Measurements from ENCODE around the gene OR4D2.
"Not testable (repeated sequence)": the region's sequence is repeated elsewhere in the genome, so short reads cannot be mapped to it uniquely, and the experiment has no call there.

The OR4D2 gene

DNA sequence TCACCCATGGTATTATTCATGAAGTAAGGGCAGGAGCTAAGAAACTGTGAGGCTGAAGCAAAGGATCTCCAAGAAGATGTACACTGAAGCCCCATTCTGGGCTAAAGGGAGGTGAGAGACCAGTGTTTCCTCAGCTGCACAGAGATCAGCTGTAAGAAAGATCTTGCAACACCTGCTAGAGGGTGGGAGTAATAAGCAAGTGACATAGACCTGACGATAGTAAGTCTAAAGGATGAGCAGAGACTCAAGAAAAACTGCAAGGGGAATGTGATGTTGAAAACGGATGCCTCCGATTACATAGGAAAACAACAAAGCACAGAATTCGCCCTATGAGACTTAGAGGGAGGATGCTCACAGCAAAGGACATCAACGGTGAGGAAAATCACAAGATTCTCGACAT is at the start of gene OR4D2:
Gene OR4D2, plus strand, starts transcription at position 301 of the 400 bp plus-strand sequence. CDS start 2,674 bp downstream, outside the sequence.
- no peak for DNase-seq

DNA sequence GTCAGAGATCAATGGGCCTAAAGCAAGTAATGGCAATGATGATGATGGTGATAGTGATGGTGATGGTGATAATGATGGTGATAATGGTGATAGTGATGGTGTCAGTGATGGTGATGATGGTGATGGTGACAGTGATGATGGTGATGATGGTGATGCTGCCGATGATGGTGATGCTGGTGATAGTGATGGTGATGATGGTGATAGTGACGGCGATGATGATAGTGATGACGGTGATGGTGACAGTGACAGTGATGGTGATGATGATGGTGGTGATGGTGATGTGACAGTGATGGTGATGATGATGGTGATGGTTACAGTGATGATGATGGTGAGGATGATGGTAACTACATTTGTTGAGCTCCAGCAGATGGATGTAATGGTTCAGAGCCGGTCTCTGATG is 49.4 kb upstream of the OR4D2 start:
- DNase-seq = no peak

DNA sequence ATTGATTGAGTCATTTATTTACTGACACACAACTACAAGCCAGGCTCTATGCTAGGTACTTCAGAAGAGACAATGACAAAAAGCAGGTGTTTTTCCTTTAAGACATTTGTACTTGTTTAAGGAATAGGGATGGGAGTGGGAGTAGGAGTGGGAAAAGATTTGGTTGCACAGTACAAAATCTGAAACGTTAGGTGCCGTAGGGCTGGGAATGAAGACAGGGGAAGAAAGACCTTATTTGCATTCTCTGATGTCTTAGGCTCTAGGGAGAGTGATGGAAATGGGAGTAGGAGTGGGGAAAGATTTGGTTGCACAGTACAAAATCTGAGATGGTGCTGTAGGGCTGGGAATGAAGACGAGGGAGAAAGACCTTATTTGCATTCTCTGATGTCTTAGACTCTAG is 47.3 kb upstream of the OR4D2 start:
- DNase-seq = no peak

DNA sequence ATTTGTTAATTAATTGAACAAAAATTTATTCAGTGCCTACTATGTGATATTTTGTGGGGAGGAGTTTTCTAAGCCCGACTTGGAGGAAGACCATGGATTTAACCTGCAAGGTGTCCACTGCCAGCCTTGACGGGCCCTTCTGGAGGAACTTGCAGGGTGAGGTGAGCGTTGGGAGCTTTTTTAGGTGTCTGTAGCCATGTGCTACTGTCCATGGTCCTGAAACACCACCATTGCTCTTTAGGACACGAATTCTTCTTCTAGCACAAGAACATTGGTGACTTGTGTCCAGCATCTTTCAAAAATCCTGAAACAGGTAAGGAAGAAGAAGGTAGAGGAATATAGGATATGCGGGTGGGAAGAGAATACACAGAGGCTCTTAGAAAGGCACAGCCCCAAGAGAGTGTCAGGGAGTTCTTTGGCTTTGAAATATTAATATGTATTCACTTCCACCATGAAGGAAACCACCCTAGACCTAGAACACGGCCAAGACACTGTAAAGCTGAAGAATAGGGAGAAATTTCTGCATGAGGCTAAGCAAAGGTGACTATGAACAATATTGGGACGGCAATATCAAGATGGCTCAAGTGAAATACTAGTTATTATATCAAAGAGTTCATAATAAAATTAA is 46.5 kb upstream of the OR4D2 start:
- DNase-seq = no peak

DNA sequence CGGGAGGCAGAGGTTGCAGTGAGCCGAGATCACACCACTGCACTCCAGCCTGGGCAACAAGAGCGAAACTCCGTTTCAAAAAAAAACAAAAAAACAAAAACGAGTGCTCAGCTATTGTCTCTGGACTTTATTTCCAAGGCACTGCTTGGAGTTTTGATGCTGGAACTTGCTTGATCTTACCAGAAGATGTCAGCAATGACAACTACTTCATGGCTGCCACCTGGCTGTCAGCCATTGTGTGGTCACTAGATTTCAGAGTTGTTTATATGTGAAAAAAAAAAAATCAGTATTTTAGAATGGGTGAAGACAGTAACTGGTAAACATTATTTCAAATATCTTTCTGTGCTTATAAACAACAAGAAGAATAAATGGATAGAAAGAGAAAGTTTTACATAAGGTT is 44.9 kb upstream of the OR4D2 start:
- DNase-seq = peak; percentile 35

DNA sequence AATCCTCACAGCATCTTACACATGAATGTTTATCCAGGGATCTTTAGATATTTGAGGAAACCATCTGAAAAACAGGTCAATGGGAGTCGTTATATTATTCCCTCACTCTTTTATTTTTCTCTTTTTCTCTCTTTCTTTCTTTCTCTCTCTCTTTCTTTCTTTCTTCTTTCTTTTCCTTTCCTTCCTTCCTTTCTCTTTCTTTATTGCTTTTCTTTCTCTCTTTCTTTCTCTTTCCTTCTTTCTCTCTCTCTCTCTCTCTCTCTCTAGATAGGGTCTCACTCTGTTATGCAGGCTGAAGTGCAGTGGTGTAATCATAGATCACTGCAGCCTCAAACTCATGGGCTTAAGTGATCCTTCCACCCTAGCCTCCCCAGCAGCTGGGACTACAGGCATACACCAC is 38.9 kb upstream of the OR4D2 start:
- DNase-seq = no peak

DNA sequence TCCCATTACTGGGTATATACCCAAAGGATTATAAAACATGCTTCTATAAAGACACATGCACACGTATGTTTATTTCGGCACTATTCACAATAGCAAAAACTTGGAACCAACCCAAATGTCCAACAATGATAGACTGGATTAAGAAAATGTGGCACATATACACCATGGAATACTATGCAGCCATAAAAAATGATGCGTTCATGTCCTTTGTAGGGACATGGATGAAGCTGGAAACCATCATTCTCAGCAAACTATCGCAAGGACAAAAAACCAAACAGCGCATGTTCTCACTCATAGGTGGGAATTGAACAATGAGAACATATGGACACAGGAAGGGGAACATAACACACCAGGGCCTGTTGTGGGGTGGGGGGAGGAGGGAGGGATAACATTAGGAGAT is 34.1 kb upstream of the OR4D2 start:
- DNase-seq = not testable (repeated sequence)

DNA sequence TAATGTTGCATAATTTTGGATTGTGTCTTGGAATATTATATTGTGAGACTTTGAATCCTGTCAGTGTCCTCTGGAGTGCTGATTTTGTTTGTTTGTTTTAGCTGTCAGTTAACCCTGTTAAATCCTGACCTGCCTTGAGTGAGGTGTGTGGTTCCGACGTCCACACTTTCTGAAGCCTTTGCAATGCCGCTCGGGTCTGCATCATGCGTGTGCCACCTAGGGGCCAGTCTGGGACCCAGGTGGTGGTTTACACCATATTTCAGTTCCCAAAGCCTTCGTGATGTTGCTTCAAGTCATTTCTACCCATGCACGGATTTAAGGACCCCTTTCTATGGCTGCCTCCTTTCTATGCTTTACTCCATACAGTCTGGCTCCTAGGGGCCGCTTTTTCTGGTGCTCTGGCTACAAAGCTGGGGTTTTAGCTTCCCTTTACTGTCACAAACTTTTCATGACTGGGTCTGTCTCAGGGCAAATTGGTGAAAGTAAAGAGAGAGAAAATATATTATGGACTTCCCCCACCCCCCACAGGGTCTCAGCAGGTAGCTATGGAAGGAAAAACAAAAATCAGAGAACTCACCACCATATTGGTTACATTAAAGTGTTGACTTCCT is 30.0 kb upstream of the OR4D2 start:
- no peak for DNase-seq

DNA sequence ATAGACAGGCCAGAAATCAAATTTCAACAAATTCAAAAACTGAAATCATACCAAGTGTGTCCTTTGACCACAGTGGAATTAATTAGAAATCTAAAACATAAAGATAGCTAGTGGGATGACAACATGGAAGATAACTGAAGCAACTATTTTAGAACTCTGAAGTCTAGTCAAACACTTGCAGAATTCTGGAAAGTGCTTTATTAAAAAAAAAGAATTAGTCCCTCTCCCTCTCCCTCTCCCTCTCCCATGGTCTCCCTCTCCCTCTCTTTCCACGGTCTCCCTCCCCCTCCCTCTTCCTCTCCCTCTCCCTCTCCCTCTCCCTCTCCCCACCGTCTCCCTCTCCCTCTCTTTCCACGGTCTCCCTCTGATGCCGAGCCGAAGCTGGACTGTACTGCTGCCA is 25.3 kb upstream of the OR4D2 start:
- no peak for DNase-seq

DNA sequence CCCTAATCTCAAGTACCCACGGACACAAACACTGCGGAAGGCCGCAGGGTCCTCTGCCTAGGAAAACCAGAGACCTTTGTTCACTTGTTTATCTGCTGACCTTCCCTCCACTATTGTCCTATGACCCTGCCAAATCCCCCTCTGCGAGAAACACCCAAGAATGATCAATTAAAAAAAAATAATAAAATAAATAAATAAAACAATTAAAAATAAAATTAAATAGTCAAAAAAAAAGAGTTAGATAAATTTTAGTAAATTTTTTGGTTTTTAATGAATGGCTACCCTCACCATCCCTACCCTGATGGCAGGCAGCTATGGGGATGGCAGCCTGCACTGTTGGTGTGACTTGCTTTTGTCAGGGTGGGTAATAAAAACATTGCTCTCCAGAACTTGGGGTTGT is 23.4 kb upstream of the OR4D2 start:
- DNase-seq = not testable (repeated sequence)

DNA sequence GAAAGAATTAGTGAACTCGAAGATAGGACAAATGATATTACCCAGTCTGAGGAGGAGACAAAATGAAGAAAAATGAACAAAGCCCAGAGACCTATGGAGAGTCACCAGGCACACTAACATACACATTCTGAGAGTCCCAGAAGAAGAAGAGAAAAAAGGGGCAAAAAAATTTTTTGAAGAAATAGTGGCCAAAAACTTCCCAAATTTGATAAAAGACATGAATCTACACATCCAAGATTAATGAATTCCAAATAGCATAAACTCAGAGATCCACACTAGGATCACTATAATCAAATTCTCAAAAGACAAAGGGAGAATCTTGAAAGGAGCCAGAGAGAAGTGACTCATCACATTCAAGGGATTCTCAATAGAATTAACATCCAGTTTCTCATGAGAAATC is 22.0 kb upstream of the OR4D2 start:
- no peak for DNase-seq

DNA sequence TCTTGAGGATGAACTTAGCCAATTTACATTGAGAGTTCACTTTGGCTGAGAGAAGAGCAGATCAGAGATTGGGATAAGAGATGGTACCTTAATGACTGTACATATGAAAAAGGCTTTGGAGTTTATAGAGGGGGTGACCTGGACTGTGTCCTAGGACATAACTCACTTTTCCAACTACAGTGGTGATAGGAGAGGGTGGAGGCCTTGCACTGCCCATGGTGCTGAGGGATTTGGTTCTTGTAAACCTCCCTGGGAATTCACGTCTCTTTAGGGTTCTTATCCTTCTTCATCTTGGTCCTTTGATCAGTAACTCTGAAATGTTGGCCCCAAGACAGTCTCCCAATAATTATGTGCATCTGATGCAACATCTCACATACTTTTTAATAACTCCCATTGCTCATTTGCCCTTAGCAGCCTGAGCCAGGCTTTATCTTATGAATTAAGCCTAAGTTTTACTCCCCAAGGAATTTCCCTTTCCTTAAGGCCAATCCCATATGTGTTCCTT is 18.8 kb upstream of the OR4D2 start, which contains the start of gene OR4D1:
Gene OR4D1, plus strand, starts transcription at position 455 of the 505 bp plus-strand sequence. CDS start 6,770 bp downstream, outside the sequence.
- no peak for DNase-seq

DNA sequence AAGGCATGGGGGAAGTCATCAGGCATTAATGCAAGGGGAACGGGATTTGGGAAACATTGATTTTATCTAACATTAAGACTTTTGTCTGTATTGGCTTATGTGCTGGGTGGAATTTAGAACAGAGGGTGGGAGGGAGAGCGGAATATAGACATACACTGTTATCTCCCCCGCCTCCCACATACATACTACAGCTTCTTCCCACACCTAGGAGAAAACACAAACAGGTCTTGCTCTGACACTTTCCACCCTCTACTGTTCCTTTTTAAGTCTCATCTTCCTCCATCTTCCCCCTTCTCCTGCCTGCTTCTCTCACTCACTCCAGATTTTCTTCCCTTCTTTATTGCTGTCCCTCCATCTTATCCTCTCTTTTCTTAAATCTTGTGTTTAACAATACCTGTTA is 18.2 kb upstream of the OR4D2 start:
- DNase-seq = no peak

DNA sequence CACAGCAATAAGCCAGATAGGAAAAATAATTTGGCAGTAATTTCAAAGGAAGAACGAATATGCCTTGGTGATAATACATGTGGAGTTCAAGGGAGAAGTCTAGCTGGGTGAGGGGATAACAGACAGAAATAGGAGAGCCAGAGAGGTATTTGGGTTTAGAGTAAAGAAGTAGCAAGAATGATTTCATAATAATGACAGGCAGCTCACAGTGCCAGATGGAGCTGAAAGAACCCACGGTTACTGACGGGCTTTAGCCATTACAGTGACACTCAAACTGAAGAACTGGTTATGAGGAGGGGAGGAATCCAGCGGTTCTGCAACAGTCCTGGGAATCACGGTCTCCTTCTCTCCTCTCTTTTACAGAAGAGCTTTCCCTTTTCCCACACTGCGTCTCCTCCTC is 16.4 kb upstream of the OR4D2 start:
- no peak for DNase-seq

DNA sequence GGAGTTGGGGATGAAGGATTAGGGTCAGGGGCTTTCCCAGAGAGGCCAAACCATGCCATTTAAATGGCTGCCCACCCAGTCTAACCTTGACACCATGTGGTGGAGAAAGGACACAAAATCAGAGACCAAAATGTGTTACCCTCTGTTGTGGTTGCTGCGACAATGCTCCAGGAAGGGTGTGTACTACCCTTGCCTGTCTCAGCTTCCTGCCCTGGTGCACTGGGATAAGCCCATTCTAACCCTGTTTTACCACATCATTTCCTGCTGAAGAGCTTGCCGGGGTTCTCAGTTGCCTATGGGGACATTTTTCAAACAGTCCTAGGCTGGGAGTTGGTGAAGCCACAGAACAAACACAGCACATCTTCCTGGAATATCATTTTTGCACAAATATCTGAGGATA is 13.7 kb upstream of the OR4D2 start:
- DNase-seq = no peak

DNA sequence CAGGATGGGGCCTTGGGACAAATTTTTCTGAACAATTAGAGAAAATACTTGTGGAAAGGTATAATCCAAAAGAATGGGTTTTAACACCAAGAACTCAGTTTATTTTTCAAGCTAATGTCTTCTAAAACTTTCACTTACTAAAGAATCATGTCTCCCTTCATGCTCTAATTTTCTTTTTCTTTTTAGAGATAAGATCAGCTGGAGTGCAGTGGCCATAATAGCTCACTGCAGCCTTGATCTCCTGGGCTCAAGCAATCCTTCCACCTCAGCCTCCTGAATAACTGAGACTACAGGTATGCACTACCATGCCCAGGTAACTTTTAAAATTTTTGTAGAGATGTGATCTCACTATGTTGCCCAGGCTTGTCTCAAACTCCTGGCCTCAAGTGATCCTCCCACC is 13.1 kb upstream of the OR4D2 start:
- DNase-seq = no peak

DNA sequence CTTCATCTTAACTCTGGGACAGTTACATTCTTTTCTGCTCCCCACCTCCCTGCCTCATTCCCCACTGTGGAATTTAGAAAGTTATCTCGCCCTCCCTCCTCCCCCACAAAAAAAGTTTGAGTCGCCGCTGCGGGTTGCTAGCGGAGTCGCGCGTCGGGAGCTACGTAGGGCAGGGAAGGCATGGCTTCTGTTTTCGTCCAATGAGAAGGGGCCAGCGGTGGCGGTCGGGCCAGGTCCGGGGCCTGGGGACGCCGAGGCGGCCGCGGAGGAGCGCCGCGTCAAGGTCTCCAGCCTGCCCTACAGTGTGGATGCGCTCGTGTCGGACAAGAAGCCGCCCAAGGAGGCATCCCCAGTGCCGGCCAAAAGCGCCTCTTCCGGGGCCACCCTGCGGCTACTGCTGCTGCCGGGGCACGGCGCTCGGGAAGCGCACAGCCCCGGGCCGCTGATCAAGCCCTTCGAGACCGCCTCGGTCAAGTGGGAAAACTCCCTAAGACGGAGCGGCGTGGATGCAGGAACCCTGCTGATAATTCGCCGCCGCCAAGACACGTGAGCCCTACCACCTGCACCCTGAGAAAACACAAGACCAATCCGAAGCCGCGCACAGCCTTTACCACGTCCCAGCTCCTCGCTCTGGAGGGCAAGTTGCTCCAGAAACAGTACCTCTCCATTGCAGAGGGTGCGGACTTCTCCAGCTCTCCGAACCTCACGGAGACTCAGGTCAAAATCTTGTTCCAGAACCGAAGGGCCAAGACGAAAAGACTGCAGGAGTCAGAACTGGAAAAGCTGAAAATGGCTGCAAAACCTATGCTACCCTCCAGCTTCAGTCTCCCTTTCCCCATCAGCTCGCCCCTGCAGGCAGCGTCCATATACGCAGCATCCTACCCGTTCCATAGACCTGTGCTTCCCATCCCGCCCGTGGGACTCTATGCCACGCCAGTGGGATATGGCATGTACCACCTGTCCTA is 9.7 kb upstream of the OR4D2 start:
- peak; percentile 66 for DNase-seq

DNA sequence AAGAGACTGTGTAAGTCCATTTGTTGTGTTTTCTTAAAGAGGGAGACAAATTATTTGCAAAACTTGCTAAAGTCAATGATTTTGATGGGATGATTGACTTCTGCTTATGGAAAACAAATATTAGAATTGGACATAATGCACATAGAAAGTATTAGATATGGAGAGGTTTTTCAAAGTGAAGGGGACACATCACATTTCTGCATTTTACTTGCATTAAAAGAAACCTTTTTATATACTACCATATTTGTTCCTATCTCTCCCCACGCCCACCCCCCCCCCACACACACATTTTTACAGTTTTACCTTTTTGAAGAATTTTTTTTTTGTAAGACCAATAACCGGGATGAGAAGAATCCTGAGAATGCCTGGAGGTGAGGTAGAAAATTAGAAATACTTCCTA is 8.6 kb upstream of the OR4D2 start:
- DNase-seq = no peak

DNA sequence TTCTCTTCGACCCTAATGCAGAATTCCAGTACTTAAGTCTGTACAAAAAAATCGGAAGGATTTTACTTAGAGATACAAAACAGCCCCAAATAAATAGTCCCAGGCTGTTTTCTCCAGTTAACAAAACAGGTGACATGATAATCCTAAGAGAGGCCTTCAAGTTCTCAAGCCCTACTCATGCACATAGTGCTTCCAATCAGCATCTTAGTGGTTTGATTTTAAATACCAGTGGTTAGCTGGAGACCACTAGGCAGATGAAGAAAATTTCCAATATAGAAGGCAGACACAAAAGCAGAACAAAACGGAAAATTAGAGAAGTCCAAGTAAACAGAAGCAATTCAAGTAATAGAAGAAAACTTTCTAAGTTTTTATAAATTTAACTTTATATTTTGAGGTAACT is 5.2 kb upstream of the OR4D2 start:
- no peak for DNase-seq

DNA sequence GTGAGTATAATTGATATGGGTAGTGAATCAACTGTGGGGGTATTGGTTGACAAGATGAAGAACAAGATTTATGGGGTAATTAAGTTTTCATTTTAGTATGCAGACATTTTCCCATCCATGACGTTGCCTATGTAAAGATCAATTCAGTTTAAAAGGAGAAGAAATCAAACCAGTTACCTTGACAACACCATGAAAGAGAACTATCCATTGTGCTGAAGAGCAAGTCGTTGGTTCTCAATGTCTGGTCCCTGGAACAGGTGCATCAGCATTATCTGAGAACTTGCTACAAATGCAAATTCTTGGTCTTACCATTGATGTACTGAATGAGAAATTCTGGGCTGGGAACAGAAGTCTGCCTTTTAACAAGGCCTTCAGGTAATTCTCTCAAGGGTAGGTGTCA is 801 bp upstream of the OR4D2 start:
- no peak for DNase-seq

DNA sequence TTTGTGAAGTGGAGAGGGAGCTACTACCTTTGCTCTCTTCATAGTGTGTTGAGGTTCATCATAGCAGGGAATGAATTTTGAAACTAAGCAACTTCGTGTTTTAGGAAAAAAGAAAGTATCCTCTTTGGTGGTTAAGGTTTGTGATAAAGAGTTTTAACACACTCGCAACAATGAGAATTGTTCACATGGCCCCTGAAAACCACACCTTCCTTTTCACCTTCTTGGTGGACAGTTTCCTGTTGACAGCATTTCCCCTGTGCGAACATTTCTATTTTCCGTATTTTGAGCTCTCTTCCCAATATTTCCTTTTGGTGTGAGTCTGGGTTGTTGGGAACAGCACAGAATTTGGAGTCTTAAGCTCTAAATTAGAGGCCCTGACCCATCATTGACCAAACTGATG is 3.8 kb downstream of the OR4D2 start:
- DNase-seq = no peak

DNA sequence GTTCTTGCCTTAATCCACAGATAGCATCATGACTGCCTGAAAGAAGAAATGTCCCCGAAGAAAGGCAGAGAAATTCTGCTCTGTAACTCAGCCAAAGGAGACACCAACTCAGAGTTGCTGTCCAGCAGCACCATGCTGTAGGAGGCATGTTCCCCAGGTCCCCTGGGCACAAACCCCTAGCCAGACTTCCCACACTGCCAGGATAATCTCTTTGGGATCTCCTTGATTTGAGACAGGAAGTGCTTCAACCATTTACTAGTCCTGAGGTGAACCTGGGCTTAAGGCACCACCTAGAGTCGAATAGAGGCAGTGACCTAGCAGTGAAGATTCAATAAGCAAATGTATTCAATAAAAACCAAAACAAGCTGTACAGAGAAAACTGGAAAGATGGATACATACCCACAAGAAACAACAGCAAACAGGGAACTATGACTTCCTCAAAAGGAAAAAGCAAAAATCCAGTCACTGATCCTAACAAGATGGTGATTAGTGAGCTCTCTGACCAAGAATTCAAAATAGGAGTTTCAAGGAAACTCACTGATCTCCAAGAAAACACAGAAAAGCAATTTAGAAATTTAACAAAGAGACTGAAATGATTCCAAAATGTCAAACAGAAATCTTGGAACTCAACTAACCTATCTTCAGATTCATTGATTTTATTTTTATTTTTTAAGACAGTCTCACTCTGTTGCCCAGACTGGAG is 5.7 kb downstream of the OR4D2 start:
- DNase-seq = peak; percentile 29

DNA sequence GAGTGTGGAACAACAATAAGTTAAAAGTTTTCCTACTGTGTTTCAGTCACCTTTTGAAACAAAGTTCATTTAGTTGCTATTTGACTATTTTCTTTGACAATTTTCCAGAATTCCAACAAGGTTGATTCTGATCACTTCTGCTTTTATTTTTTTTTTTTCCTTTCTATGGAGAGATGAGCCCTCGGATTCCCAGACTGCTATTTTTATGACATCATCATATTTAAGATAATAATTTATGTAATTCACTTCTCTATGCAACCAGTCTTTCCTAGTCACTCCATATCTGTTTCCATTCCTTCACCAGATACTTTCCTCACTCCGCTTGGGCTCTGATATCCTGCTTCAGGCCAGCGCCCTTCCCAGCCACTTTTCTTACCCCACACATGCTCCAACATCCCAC is 8.1 kb downstream of the OR4D2 start:
- DNase-seq = no peak
